A673 (cell line): ENCODE results near the gene CRLF3.

Experiments
- EZH2 ChIP-seq: fragments of 200-600 bp; sonication (generic); IDR thresholded peaks from 2 replicates; pipeline ENCODE4 v1.6.1; 2017; ENCODE audit warnings: borderline replicate concordance, low read depth, mild to moderate bottlenecking, mixed read lengths, antibody characterized with exemption, low read length; ENCODE audit not compliant: poor library complexity, severe bottlenecking
- TF ChIP-seq, protein P1 (sequence below): fragments of 300-800, 200-600 bp; sonication (generic); conservative IDR thresholded peaks from 2 replicates; pipeline ENCODE4 v1.5.1; 2017; ENCODE audit warnings: low read depth, mild to moderate bottlenecking, antibody characterized with exemption, low read length, moderate library complexity, mixed read lengths

DNA sequence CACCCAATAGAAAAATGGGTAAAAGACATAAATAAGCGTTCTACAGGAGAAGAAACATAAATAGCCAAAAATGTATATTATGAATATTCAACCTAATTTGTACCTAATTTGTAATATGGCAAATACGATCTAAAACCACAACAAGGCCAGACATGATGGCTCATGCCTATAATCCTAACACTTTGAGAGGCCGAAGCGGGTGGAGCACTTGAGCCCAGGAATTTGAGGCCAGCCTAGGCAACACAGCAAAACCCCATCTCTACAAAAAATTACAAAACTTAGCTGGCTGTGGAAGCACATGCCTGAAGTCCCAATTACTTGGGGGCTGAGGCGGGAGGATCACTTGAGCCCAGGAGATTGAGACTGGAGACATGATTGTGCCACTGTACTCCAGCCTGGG lies 30.1 kb downstream of the CRLF3 start:
- TF ChIP-seq, protein P1, sequence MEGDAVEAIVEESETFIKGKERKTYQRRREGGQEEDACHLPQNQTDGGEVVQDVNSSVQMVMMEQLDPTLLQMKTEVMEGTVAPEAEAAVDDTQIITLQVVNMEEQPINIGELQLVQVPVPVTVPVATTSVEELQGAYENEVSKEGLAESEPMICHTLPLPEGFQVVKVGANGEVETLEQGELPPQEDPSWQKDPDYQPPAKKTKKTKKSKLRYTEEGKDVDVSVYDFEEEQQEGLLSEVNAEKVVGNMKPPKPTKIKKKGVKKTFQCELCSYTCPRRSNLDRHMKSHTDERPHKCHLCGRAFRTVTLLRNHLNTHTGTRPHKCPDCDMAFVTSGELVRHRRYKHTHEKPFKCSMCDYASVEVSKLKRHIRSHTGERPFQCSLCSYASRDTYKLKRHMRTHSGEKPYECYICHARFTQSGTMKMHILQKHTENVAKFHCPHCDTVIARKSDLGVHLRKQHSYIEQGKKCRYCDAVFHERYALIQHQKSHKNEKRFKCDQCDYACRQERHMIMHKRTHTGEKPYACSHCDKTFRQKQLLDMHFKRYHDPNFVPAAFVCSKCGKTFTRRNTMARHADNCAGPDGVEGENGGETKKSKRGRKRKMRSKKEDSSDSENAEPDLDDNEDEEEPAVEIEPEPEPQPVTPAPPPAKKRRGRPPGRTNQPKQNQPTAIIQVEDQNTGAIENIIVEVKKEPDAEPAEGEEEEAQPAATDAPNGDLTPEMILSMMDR, result no peak
- no peak for TF ChIP-seq EZH2
